Keratinocyte (primary cell): ENCODE data around the gene CMYA5. TPM values are rescaled to one million over a fixed set of nuclear protein-coding genes. Genes with fewer than 3 reads are reported as not detected.

ENCODE experiments used
- DNase-seq: peaks from one replicate; pipeline ENCODE4 v3.0.0-alpha.2; 2011; ENCODE audit warnings: low read depth, missing footprints, low spot score
- FAIRE-seq: peaks from 2 replicates; lab custom pipeline; 2011; peaks lifted over from hg19 to GRCh38; lab: Jason Lieb, UNC
- H2AFZ ChIP-seq: 2 replicates; pipeline ENCODE4 v1.6.0; 2012; ENCODE audit warnings: low read length, control low read depth, inconsistent platforms; ENCODE audit not compliant: control insufficient read depth
- H3K27ac ChIP-seq: 2 replicates; pipeline ENCODE4 v1.5.1; 2011; ENCODE audit warnings: low read length; ENCODE audit not compliant: control insufficient read depth, insufficient read depth
- H3K27me3 ChIP-seq: 3 replicates; pipeline ENCODE4 v1.6.0; 2011; ENCODE audit warnings: low read length; ENCODE audit not compliant: control insufficient read depth, insufficient read depth; ENCODE audit errors: extremely low read depth
- H3K36me3 ChIP-seq, 2 experiments: 2 replicates in 1 of 2; 3 replicates in 1 of 2; pipeline ENCODE4 v1.5.1; 2011; ENCODE audit warnings: low read length in 2 of 2, mild to moderate bottlenecking in 1 of 2; ENCODE audit not compliant: control insufficient read depth in 2 of 2, insufficient read depth in 2 of 2; ENCODE audit errors: extremely low read depth in 1 of 2
- H3K4me1 ChIP-seq: 3 replicates; pipeline ENCODE4 v1.5.1; 2011; ENCODE audit warnings: low read length; ENCODE audit not compliant: control insufficient read depth, insufficient read depth; ENCODE audit errors: extremely low read depth
- H3K4me2 ChIP-seq: 3 replicates; pipeline ENCODE4 v1.6.0; 2011; ENCODE audit warnings: low read depth, low read length; ENCODE audit not compliant: control insufficient read depth, insufficient read depth; ENCODE audit errors: extremely low read depth
- H3K4me3 ChIP-seq, 3 experiments: fragments of 200-600 bp in 1 of 3; sonication (generic) in 1 of 3; 2 replicates in 2 of 3; 3 replicates in 1 of 3; pipeline ENCODE4 v1.5.1; 2011 to 2016; ENCODE audit warnings: low read length in 3 of 3, mild to moderate bottlenecking in 3 of 3, control low read depth in 2 of 3, inconsistent platforms in 1 of 3, low read depth in 1 of 3, mixed read lengths in 1 of 3, mixed run types in 1 of 3, moderate library complexity in 1 of 3; ENCODE audit not compliant: control insufficient read depth in 2 of 3, insufficient read depth in 2 of 3; ENCODE audit errors: extremely low read depth in 1 of 3
- H3K79me2 ChIP-seq: 2 replicates; pipeline ENCODE4 v1.6.0; 2012; ENCODE audit warnings: low read length; ENCODE audit not compliant: control insufficient read depth, insufficient read depth
- H3K9ac ChIP-seq: 3 replicates; pipeline ENCODE4 v1.6.0; 2011; ENCODE audit warnings: low read length; ENCODE audit not compliant: control insufficient read depth, insufficient read depth; ENCODE audit errors: extremely low read depth
- H3K9me1 ChIP-seq: 3 replicates; pipeline ENCODE4 v1.6.0; 2011; ENCODE audit warnings: low read length; ENCODE audit not compliant: control insufficient read depth, insufficient read depth; ENCODE audit errors: extremely low read depth
- H3K9me3 ChIP-seq: 2 replicates; pipeline ENCODE4 v1.5.1; 2012; ENCODE audit warnings: low read depth, low read length; ENCODE audit not compliant: control insufficient read depth
- H4K20me1 ChIP-seq: 3 replicates; pipeline ENCODE4 v1.6.0; 2011; ENCODE audit warnings: low read length; ENCODE audit not compliant: control insufficient read depth, insufficient read depth; ENCODE audit errors: extremely low read depth
- CTCF ChIP-seq, 3 experiments: IDR thresholded peaks in 1 of 3; conservative IDR thresholded peaks in 1 of 3; optimal IDR thresholded peaks in 1 of 3; 2 replicates in 2 of 3; 3 replicates in 1 of 3; pipeline versions ENCODE3 to v1.5.1; 2011; ENCODE audit warnings: low read length in 3 of 3, mild to moderate bottlenecking in 3 of 3, moderate library complexity in 2 of 3, control low read depth in 1 of 3, inconsistent platforms in 1 of 3; ENCODE audit not compliant: insufficient read depth in 2 of 3; ENCODE audit errors: extremely low read depth in 1 of 3
- EZH2 ChIP-seq: IDR thresholded peaks from one replicate; pipeline ENCODE4 v1.6.1; 2012; ENCODE audit warnings: inconsistent platforms, mild to moderate bottlenecking, low read length, moderate library complexity
- dilution Hi-C: fragments of 300-500 bp; cut with MboI; formaldehyde crosslinking; loops from one replicate; pipeline ENCODE4 v1.7.0; 2020; ENCODE audit warnings: low sequenced_read_pairs; ENCODE audit not compliant: extremely low pct_ligation_motif_present
- polyA plus RNA-seq, 5 experiments: library from polyadenylated mRNA; depleted of rRNA in 3 of 5; stranded (reverse) in 3 of 5; stranded (forward) in 1 of 5; unstranded in 1 of 5; fragments of >200 nt; gene quantifications; 1 replicate in 1 of 5; 2 replicates in 3 of 5; 3 replicates in 1 of 5; pipeline versions ENCODE4 v1.2.1 to v1.2.3, GENCODE V29; 2011 to 2012; ENCODE audit warnings: missing spikeins in 2 of 5, low read depth in 1 of 5, low replicate concordance in 1 of 5

Gene CMYA5
- polyA plus RNA-seq, 1 donor (not counting 4 experiments of a cell fraction or from before 2014, with no cell fraction given), result 0.25 TPM

DNA sequence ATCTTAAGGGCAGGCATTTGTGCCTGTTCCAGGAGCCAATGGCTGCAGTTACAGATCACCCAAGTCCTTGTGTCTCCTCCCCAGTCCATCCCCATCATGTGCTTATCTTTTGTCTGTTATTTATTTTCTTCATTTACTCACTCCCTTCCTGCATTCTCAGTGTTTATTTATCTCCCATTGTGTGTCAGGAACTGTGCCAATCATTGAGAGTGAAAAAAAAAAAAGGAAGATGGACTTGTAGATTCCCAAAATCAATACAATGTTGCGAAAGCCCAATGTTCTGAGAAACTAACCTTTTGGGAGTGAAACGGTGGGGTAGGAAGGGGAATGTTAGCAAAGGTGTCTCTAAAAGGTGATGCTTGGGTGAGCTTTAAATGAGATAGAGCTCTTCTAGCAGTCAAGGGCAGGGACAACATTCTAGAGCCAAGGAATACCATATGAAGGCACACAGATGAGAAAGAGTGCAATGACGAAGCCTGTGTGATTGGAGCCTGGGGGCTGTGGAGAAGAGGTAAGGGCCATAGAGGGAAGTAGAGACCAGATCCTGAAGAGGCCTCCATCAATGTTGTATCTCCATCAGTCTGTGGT lies 53.0 kb downstream of the CMYA5 start:
- TF ChIP-seq EZH2 (no peak), CTCF (optimal IDR thresholded peaks at IDR 0.05 in 1 of 3, IDR thresholded peaks at IDR 0.05 in 1 of 3, conservative IDR thresholded peaks at IDR 0.05 in 1 of 3; ENCODE audit: extremely low read depth in 1 of 3, insufficient read depth in 2 of 3, low read length in 3 of 3) (no peak)
- Histone ChIP-seq H3K4me3 (no peak overlapping the region), H4K20me1 (no peaks in the 10 kb centered on the region), H3K9me1 (no peaks in the 10 kb centered on the region), H3K79me2 (no peaks in the 10 kb centered on the region), H3K9ac (no peak overlapping the region), H2AFZ (no peak overlapping the region), H3K27ac (no peak overlapping the region), H3K4me1 (no peaks in the 10 kb centered on the region), H3K4me2 (no peak overlapping the region), H3K9me3 (no peaks in the 10 kb centered on the region), H3K36me3 (no peaks in the 10 kb centered on the region), H3K27me3 (peaks cover 5% of the 10 kb centered on the region)
- FAIRE-seq, result no peak
- dilution Hi-C loops, result no loop called here
- no peak for DNase-seq

DNA sequence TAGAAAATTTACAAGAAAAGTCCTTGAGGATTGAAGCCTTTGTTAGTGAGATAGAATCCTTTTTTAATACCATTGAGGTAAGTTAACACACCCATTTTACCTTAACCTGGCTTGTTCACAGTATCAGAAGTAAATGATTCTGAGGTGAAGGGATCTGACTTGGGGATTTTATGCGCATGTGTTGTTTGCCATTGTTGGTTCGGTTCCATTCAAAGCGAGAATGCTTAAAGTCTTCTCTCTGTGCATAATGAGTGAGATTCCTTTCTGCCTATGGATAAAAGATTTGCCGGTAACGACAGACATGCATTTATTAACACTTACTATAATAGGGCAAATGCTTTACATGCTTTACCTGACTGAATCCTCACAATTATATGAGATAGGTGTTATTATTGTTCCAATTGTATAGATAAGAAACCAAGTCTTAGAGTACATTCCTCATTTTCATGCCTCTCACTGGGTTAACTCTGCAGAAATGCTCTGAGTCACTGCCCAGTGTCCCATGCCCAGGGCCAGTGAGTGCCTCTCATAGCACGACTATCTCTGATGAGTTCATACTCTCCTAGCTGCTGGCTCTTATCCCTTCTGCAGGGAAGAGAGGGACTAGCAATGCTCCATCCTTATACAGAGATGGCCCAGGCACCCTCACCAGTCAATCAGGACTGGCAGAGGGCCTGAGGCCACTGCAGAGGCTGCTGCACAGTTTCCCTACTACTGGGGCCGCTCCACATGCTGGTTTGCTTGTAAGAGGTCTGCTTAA lies 54.4 kb downstream of the CMYA5 start:
- Histone ChIP-seq H3K9me3 (no peaks in the 10 kb centered on the region), H3K9ac (no peak overlapping the region), H3K27ac (no peak overlapping the region), H3K36me3 (no peaks in the 10 kb centered on the region), H3K4me1 (no peaks in the 10 kb centered on the region), H2AFZ (no peak overlapping the region), H3K27me3 (peaks cover 5% of the 10 kb centered on the region), H3K4me3 (no peak overlapping the region), H3K79me2 (no peaks in the 10 kb centered on the region), H3K4me2 (no peak overlapping the region), H3K9me1 (no peaks in the 10 kb centered on the region), H4K20me1 (no peaks in the 10 kb centered on the region)
- dilution Hi-C loops, result no loop called here
- DNase-seq, result no peak
- TF ChIP-seq CTCF (optimal IDR thresholded peaks at IDR 0.05 in 1 of 3, IDR thresholded peaks at IDR 0.05 in 1 of 3, conservative IDR thresholded peaks at IDR 0.05 in 1 of 3; ENCODE audit: extremely low read depth in 1 of 3, insufficient read depth in 2 of 3, low read length in 3 of 3) (no peak), EZH2 (no peak)
- FAIRE-seq, result no peak
